HepG2 (cell line): Measurements from ENCODE around the gene PDIA2. TPM values are rescaled to one million over a fixed set of nuclear protein-coding genes. Genes with fewer than 3 reads are reported as not detected.

ENCODE experiments used
- ATAC-seq: fragments of 200-7000 bp; cut with Tn5 transposase; 3 replicates; pipeline ENCODE4 v1.9.1; 2020; ENCODE audit warnings: mild to moderate bottlenecking, moderate library complexity
- BruUV-seq: library from RNA; stranded (reverse); fragments of 400-500 nt; replicated peaks from 2 replicates; lab custom pipeline; 2021; lab: Mats Ljungman, UMichigan
- CTCF ChIA-PET: fragments of 300-600 bp; formaldehyde crosslinking; extraction: SDS; loops from one replicate; lab custom pipeline; 2021; ENCODE audit warnings: low total read pairs, inconsistent platforms, low intra/inter-chr PET ratio; lab: Yijun Ruan, JAX
- POLR2A ChIA-PET: fragments of 350-600 bp; sonication (Branson Sonifier 250); formaldehyde crosslinking; loops from one replicate; lab custom pipeline; 2020; ENCODE audit warnings: antibody characterized with exemption, inconsistent platforms; lab: Yijun Ruan, JAX
- DNase-seq: peaks from one replicate; pipeline ENCODE4 v3.0.0-alpha.2; 2015; ENCODE audit warnings: low spot score
- FAIRE-seq: peaks from 3 replicates; lab custom pipeline; 2011; peaks lifted over from hg19 to GRCh38; lab: Jason Lieb, UNC
- H2AFZ ChIP-seq: one replicate; pipeline ENCODE4 v1.6.1; 2011; ENCODE audit warnings: low read length, inconsistent platforms
- H3K27ac ChIP-seq: fragments of 300-600 bp; 3 replicates; pipeline ENCODE4 v1.8.0; 2011; ENCODE audit warnings: mixed run types, mild to moderate bottlenecking, mixed read lengths, low read length, inconsistent platforms; ENCODE audit not compliant: insufficient read depth; ENCODE audit errors: extremely low read length
- H3K27me3 ChIP-seq, 2 experiments: fragments of 200-600 bp in 1 of 2; 2 replicates in 1 of 2; 3 replicates in 1 of 2; pipeline versions ENCODE4 v1.6.0 to v1.8.0; 2011; ENCODE audit warnings: low read length in 2 of 2, mild to moderate bottlenecking in 2 of 2, moderate library complexity in 2 of 2, inconsistent platforms in 1 of 2; ENCODE audit not compliant: insufficient read depth in 2 of 2, control insufficient read depth in 1 of 2
- H3K36me3 ChIP-seq, 2 experiments: fragments of 200-600 bp in 1 of 2; replicated peaks in 1 of 2; 2 replicates in 1 of 2; 3 replicates in 1 of 2; pipeline versions ENCODE4 v1.5.1 to v1.8.0; 2011; ENCODE audit warnings: low read length in 2 of 2, inconsistent platforms in 1 of 2; ENCODE audit not compliant: insufficient read depth in 2 of 2, control insufficient read depth in 1 of 2
- H3K4me1 ChIP-seq: 2 replicates; pipeline ENCODE4 v1.5.1; 2012; ENCODE audit warnings: low read length, inconsistent platforms; ENCODE audit not compliant: insufficient read depth
- H3K4me2 ChIP-seq: 2 replicates; pipeline ENCODE4 v1.6.0; 2011; ENCODE audit warnings: low read depth, low read length, inconsistent platforms
- H3K4me3 ChIP-seq, 3 experiments: fragments of 200-600 bp in 1 of 3; sonication (generic), shearing (Covaris generic) in 1 of 3; replicated peaks in 1 of 3; 2 replicates each; pipeline ENCODE4 v1.5.1; 2011 to 2016; ENCODE audit warnings: low read length in 3 of 3, inconsistent platforms in 2 of 3, low read depth in 2 of 3, mild to moderate bottlenecking in 2 of 3, control low read depth in 1 of 3, mixed read lengths in 1 of 3; ENCODE audit not compliant: insufficient read depth in 1 of 3
- H3K79me2 ChIP-seq: one replicate; pipeline ENCODE4 v1.6.1; 2011; ENCODE audit warnings: low read length, inconsistent platforms; ENCODE audit not compliant: insufficient read depth
- H3K9ac ChIP-seq: 2 replicates; pipeline ENCODE4 v1.6.0; 2011; ENCODE audit warnings: mild to moderate bottlenecking, low read depth, low read length, inconsistent platforms; ENCODE audit not compliant: insufficient read depth
- H3K9me3 ChIP-seq: 2 replicates; pipeline ENCODE4 v1.5.1; 2012; ENCODE audit warnings: mild to moderate bottlenecking, low read length
- H4K20me1 ChIP-seq: 2 replicates; pipeline ENCODE4 v1.6.0; 2011; ENCODE audit warnings: inconsistent platforms, mild to moderate bottlenecking, low read length, moderate library complexity; ENCODE audit not compliant: insufficient read depth
- ZNF496 ChIP-seq: sonication (generic); formaldehyde crosslinking; IDR thresholded peaks from 2 replicates; pipeline ENCODE4 v1.8.1; 2023; ENCODE audit warnings: mild to moderate bottlenecking, moderate library complexity, missing genetic modification reagents; ENCODE audit not compliant: insufficient replicate concordance
- ZNF766 ChIP-seq: sonication (generic); formaldehyde crosslinking; IDR thresholded peaks from 2 replicates; pipeline ENCODE4 v1.5.0; 2020; ENCODE audit warnings: missing genetic modification reagents, borderline replicate concordance
- ZNF83 ChIP-seq: sonication (generic); formaldehyde crosslinking; IDR thresholded peaks from 2 replicates; pipeline ENCODE4 v1.4.0; 2020; ENCODE audit warnings: missing genetic modification reagents, mild to moderate bottlenecking, borderline replicate concordance
- WGBS: methylation state at CpG from one replicate; pipeline ENCODE4 v1.1.6; 2017; ENCODE audit warnings: low lambda C conversion rate; 5-methylcytosine and 5-hydroxymethylcytosine counted together
- in situ Hi-C: cut with HindIII; loops from 2 replicates; pipeline ENCODE4 v1.10.0; 2017; ENCODE audit warnings: low pct_unique_long_range_greater_than_20kb; ENCODE audit not compliant: extremely low pct_ligation_motif_present
- intact Hi-C: fragments of 100-400 bp; cut with micrococcal nuclease; formaldehyde crosslinking; loops from one replicate; pipeline ENCODE4 v1.10.0; 2022; ENCODE audit not compliant: unreplicated experiment
- polyA plus RNA-seq, 8 experiments: library from polyadenylated mRNA; depleted of rRNA in 3 of 8; stranded (reverse) in 7 of 8; unstranded in 1 of 8; fragments of >200 nt; fragmentation: Illumina TruSeq in 4 of 8; extraction: Trizol in 4 of 8; gene quantifications; 2 replicates each; pipeline versions ENCODE4 v1.2.1 to v1.2.3, GENCODE V29; 2011 to 2016; ENCODE audit warnings: low read depth in 4 of 8, missing spikeins in 1 of 8, mixed read lengths in 1 of 8; ENCODE audit not compliant: insufficient read depth in 1 of 8
- total RNA-seq, 5 experiments: library from RNA; depleted of rRNA; stranded (reverse); fragments of >200 nt; fragmentation: Illumina TruSeq; extraction: Trizol; gene quantifications; 2 replicates each; pipeline ENCODE4 v1.2.3, GENCODE V29; 2016; ENCODE audit warnings: low read depth in 1 of 5
- TF ChIP-seq, protein P1 (sequence below): IDR thresholded peaks from 2 replicates; pipeline ENCODE4 v1.6.1; 2016; ENCODE audit warnings: missing genetic modification reagents, missing compliant biosample characterization
- TF ChIP-seq, protein P2 (sequence below): IDR thresholded peaks from 2 replicates; pipeline ENCODE4 v1.6.1; 2012; ENCODE audit warnings: inconsistent platforms
- TF ChIP-seq, protein P3 (sequence below): sonication (generic); formaldehyde crosslinking; IDR thresholded peaks from 2 replicates; pipeline ENCODE4 v1.4.0; 2020; ENCODE audit warnings: missing genetic modification reagents

PDIA2 gene
- total and polyA plus RNA-seq, 2 of the 13 experiments (the other 11 are each of a cell fraction or from before 2014, with no cell fraction given) = 0.35 to 1.9 TPM

DNA sequence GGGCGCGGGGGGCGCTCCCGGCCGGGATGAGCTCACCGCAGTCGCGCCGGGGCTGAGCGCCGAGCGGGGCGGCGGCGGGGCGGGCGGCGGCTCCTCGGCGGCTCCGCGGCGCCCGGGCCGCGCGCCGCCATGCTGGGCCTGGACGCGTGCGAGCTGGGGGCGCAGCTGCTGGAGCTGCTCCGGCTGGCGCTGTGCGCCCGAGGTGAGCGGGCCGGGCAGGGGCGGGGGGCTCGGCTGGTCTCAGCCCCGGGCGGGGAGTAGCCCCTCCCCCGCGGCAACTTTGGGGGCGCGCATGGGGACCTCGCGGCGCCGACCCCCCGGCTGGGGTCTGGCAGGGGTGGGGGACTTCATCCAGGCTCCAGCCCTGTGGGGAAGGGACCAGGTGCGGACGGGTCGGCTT lies 2.4 kb upstream of the PDIA2 start, which contains the start of gene ARHGDIG:
Gene ARHGDIG, plus strand, starts transcription at position 40 of the 400 bp plus-strand sequence. Its CDS starts 90 bp downstream, at position 130.
- Histone ChIP-seq H3K27ac (no peak within 1 kb of the TSS), H3K79me2 (no peaks in the 10 kb centered on the region), H3K4me3 (peak within 1 kb of the TSS; percentile 30 to 65 (median 33); a peak in 4 of 6 replicates), H4K20me1 (no peaks in the 10 kb centered on the region), H3K36me3 (no peaks in the 10 kb centered on the region), H3K27me3 (peaks cover 9 to 50% of the 10 kb centered on the region in 2 experiments; a peak in 4 of 5 replicates), H3K9ac (no peak within 1 kb of the TSS), H3K4me2 (peak within 1 kb of the TSS; percentile 45), H3K9me3 (no peaks in the 10 kb centered on the region), H3K4me1 (peaks cover 15% of the 10 kb centered on the region), H2AFZ (no peak within 1 kb of the TSS)
- BruUV-seq = no TSS peak
- intact Hi-C loops (no loop called here), in situ Hi-C loops (no loop called here)
- FAIRE-seq (no peak), DNase-seq (no peak), ATAC-seq (no peak)
- ChIA-PET CTCF (no interaction called here), POLR2A (interaction anchor here (2.3 kb wide), 1 partner anchor 45 kb away, joined by 7 read pairs; the partner anchor contains the start of gene FAM234A)
- TF ChIP-seq ZNF83 (CRISPR knock-in tag) = no peak
- no peak for TF ChIP-seq ZNF766 (CRISPR knock-in tag)
- TF ChIP-seq, protein P1, sequence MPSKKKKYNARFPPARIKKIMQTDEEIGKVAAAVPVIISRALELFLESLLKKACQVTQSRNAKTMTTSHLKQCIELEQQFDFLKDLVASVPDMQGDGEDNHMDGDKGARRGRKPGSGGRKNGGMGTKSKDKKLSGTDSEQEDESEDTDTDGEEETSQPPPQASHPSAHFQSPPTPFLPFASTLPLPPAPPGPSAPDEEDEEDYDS (CRISPR knock-in tag) = no peak
- TF ChIP-seq ZNF496 = no peak
- TF ChIP-seq, protein P2, sequence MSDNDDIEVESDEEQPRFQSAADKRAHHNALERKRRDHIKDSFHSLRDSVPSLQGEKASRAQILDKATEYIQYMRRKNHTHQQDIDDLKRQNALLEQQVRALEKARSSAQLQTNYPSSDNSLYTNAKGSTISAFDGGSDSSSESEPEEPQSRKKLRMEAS = no peak
- TF ChIP-seq, protein P3, sequence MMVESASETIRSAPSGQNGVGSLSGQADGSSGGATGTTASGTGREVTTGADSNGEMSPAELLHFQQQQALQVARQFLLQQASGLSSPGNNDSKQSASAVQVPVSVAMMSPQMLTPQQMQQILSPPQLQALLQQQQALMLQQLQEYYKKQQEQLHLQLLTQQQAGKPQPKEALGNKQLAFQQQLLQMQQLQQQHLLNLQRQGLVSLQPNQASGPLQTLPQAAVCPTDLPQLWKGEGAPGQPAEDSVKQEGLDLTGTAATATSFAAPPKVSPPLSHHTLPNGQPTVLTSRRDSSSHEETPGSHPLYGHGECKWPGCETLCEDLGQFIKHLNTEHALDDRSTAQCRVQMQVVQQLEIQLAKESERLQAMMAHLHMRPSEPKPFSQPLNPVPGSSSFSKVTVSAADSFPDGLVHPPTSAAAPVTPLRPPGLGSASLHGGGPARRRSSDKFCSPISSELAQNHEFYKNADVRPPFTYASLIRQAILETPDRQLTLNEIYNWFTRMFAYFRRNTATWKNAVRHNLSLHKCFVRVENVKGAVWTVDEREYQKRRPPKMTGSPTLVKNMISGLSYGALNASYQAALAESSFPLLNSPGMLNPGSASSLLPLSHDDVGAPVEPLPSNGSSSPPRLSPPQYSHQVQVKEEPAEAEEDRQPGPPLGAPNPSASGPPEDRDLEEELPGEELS (CRISPR knock-in tag) = no peak
- 40% methylated on average over 1 of the region's 54 CpGs for WGBS
